Kidney epithelial cell (primary cell): ENCODE measurements around the gene GOLT1A. TPM values are rescaled to one million over a fixed set of nuclear protein-coding genes. Genes with fewer than 3 reads are reported as not detected.

Source experiments
- DNase-seq: peaks from one replicate; pipeline ENCODE4 v3.0.0-alpha.2; 2010; ENCODE audit warnings: low read depth
- H3K27me3 ChIP-seq: 2 replicates; pipeline ENCODE4 v1.6.0; 2011; ENCODE audit warnings: low read length; ENCODE audit not compliant: control insufficient read depth, insufficient read depth
- H3K36me3 ChIP-seq: 2 replicates; pipeline ENCODE4 v1.5.1; 2011; ENCODE audit warnings: low read length; ENCODE audit not compliant: control insufficient read depth, insufficient read depth
- H3K4me3 ChIP-seq: 2 replicates; pipeline ENCODE4 v1.5.1; 2011; ENCODE audit warnings: low read depth, mild to moderate bottlenecking, control low read depth, low read length
- CTCF ChIP-seq: IDR thresholded peaks from 2 replicates; pipeline ENCODE4 v1.5.1; 2011; ENCODE audit warnings: mild to moderate bottlenecking, moderate library complexity, low read length, control low read depth, inconsistent platforms; ENCODE audit not compliant: insufficient read depth, poor library complexity, severe bottlenecking
- total RNA-seq: library from RNA; depleted of rRNA; stranded (reverse); fragments of >200 nt; gene quantifications from 2 replicates; pipeline ENCODE4 v1.2.3, GENCODE V29; 2015

Gene GOLT1A
- total RNA-seq, 1 donor from 2014 or later = 5.0 TPM

- no peak for DNase-seq
- Histone ChIP-seq H3K27me3 (peaks cover 2% of the 10 kb centered on the region), H3K4me3 (no peak overlapping the region), H3K36me3 (no peaks in the 10 kb centered on the region)
- TF ChIP-seq CTCF = no peak
Measured at GRCh38 chr1:204149635-204150565, 63.9 kb downstream of the GOLT1A start.

- H3K27me3 ChIP-seq = peaks cover 2% of the 10 kb centered on the region
Measured at GRCh38 chr1:204149107-204149506, 64.7 kb downstream of the GOLT1A start.

More at GRCh38 chr1:204149107-204149506, 64.7 kb downstream of the GOLT1A start:
- Histone ChIP-seq H3K4me3 (no peak overlapping the region), H3K36me3 (no peaks in the 10 kb centered on the region)
- TF ChIP-seq CTCF = no peak
- DNase-seq = no peak

Other genes starting within 250 kb of the GOLT1A start
- 8.2 and 9.8 TPM in 2 replicates for gene SOX13, start 140.9 kb downstream of the GOLT1A start, total RNA-seq
- gene ETNK2, start 61.9 kb downstream of the GOLT1A start, total RNA-seq = 19.0 and 29.5 TPM in 2 replicates
- gene REN, start 47.7 kb downstream of the GOLT1A start, total RNA-seq = 5.2 and 9.1 TPM in 2 replicates
- gene KISS1, start 17.5 kb downstream of the GOLT1A start, total RNA-seq = 3.9 and 8.8 TPM in 2 replicates
- gene PLEKHA6, start 145.9 kb upstream of the GOLT1A start, total RNA-seq = 15.4 and 48.9 TPM in 2 replicates
- gene PPP1R15B, start 197.8 kb upstream of the GOLT1A start, total RNA-seq = 42.1 and 43.8 TPM in 2 replicates